ENCODE data around the gene MIF.
A peak's percentile ranks its signal among the peaks of the same experiment; 100 is the strongest.
"Not testable (repeated sequence)": the region's sequence is repeated elsewhere in the genome, so short reads cannot be mapped to it uniquely, and the experiment has no call there.

The MIF gene

GRCh38 chr22:23893945-23894709, at the start of gene MIF:
Gene MIF, plus strand, starts transcription at chr22:23894383. Its CDS starts 92 bp downstream, at chr22:23894475.
- Histone ChIP-seq H3K27ac (peak within 1 kb of the TSS; percentile 84 to 99 (median 96)), H3K4me3 (peak within 1 kb of the TSS; percentile 55 to 93 (median 70))

DNA sequence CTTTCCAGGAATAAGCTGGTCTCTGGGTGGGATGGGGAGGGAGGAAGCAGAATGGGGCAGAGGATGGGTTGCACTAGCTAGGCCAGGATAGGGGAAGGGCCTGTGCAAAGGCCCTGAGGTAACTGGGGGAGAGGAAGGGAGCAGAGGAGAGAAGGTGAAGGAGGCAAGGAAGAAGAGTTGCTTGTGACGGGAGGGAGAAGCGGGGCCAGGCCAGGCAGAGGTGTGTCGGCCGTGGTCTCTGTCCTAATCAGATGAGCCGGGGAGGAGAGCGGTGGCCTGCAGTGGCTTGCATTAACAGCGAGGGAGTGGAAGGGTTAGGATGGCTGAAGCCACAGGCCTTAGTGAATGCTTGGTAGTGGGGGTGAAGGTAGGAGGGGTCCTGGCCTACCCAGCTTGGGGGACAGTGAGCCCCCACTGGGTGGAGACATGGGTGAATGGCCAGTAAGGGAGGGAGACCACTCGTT, 49.4 kb upstream of the MIF start:
- H3K4me3 ChIP-seq: no peak overlapping the region
- peak overlapping the region in 10 of 21 experiments; percentile 0 to 77 (median 41) for H3K27ac ChIP-seq

DNA sequence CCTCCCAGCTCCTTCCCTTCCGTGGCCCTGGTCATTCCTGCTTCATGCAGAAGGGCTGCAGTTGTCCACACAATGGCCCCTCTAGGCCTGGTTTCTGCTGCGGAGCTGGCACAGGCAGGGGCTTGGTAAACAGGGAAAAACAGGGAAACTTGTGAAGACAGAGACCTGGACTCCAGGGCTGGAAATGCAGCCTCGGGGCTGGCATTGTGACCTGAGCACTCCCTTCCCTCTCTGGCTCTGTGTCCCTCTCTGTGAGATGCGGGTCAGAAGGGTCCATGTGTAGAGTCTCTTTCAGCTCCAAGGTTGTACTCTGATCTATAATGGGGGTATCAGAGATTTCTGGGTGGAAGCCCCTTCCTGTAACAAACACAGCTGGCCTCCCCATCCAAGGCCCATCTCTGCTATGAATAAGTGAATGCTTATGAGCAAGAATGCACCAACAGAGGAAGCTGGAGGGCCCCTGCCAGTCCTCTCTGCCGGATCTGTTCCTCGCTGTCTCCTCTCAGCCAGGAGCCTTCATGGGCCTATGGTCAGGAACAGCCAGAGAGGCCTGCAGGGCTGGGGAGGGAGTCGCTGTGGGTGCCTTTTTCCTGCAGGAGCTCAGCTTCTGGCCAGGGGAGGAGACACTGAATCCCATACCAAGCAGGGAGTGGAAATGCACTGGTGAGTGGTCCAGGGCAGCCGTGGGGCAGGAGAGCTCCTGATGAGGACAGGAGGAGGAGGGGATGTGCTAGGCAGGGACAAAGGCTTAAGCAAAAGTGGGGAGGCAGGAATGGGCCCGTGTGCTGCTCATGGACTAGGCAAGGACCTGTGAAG, 48.7 kb upstream of the MIF start:
- Histone ChIP-seq H3K4me3 (no peak overlapping the region), H3K27ac (peak overlapping the region in 14 of 21 experiments; percentile 0 to 77 (median 48))

DNA sequence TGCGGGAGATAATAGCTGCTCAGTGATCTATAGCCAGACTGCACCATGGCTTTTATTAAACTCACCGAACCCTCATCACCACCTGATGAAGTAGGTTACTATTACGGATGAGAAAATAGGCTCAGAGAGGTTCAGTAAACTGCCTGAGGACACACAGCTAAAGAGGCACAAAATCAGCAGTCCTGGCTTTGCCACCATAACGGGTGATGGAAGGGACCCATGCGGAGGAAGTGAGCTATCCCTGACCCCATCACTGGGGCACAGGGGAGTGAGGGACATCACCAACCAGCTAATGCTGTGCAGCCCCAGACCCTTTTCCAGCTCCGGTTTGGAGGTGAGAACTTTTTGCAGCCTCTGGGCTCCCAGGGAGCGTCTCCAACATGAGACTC, 48.1 kb upstream of the MIF start:
- Histone ChIP-seq H3K27ac (peak overlapping the region in 13 of 21 experiments; percentile 0 to 77 (median 49)), H3K4me3 (no peak overlapping the region)

GRCh38 chr22:23847310-23847920, 46.8 kb upstream of the MIF start:
- peak overlapping the region in 10 of 21 experiments; percentile 11 to 77 (median 52) for H3K27ac ChIP-seq
- H3K4me3 ChIP-seq: no peak overlapping the region

- H3K4me3 ChIP-seq: no peak overlapping the region
- H3K27ac ChIP-seq: peak overlapping the region in 6 of 21 experiments; percentile 16 to 77 (median 61)
Measured at GRCh38 chr22:23847991-23848864, 46.0 kb upstream of the MIF start.

- Histone ChIP-seq H3K27ac (peak overlapping the region in 5 of 21 experiments; percentile 16 to 77 (median 40)), H3K4me3 (no peak overlapping the region)
Measured at GRCh38 chr22:23849009-23850006, 44.9 kb upstream of the MIF start.

DNA sequence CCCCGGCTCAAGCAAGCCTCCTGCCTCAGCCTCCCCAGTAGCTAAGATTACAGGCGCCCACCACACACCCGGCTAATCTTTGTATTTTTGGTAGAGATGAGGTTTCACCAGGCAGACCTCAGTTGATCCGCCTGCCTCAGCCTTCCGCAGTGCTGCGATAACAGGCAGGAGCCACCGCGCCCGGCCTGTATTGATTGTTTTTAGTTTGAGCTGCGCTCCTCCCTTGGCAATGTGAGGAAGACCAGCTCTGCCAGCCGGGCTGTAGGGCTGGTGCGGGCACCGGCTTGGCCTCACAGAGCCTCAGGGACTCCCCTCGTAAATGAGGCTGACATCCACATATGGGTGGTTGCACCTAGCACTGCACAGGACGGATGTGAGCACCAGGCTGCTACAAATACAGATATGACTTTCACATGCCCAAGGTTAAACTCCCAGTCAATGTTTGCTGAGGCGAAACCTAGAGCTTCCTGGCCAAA, 44.0 kb upstream of the MIF start:
- no peak overlapping the region for H3K27ac ChIP-seq
- H3K4me3 ChIP-seq: no peak overlapping the region

GRCh38 chr22:23856721-23857605, 37.2 kb upstream of the MIF start:
- peak overlapping the region; percentile 44 to 93 (median 81) for H3K27ac ChIP-seq
- peak overlapping the region; percentile 47 to 68 (median 61) for H3K4me3 ChIP-seq

- peak within 1 kb of the TSS; percentile 47 to 68 (median 61) for H3K4me3 ChIP-seq
- peak within 1 kb of the TSS; percentile 44 to 93 (median 81) for H3K27ac ChIP-seq
Measured at GRCh38 chr22:23857606-23858483, 36.3 kb upstream of the MIF start, which contains the start of gene SLC2A11. Gene SLC2A11, plus strand, starts transcription at chr22:23857875. Its CDS starts 125 bp downstream, at chr22:23858000.

- H3K4me3 ChIP-seq: peak overlapping the region in 6 of 7 experiments; percentile 51 to 68 (median 62)
- peak overlapping the region in 8 of 21 experiments; percentile 48 to 93 (median 86) for H3K27ac ChIP-seq
Measured at GRCh38 chr22:23858484-23858815, 35.7 kb upstream of the MIF start.

- Histone ChIP-seq H3K27ac (no peak overlapping the region), H3K4me3 (no peak overlapping the region)
Measured at GRCh38 chr22:23859201-23859600, 35.0 kb upstream of the MIF start.

DNA sequence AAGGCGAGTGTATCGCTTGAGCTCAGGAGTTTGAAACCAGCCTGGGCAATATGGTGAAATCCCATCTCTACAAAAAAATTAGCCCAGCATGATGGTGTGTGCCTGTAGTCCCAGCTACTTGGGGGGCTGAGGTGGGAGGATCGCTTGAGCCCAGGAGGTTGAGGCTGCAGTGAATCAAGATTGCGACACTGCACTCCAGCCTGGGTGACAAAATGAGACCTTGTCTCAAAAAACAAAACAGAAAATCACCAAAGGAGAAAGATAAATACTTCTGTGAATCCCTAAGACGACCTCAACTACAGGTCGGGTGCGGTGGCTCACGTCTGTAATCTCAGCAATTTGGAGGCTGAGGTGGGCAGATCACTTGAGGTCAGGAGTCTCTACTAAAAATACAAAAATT, 34.0 kb upstream of the MIF start:
- not testable (repeated sequence) for H3K27ac ChIP-seq, H3K4me3 ChIP-seq

- no peak overlapping the region for H3K4me3 ChIP-seq
- no peak overlapping the region for H3K27ac ChIP-seq
Measured at GRCh38 chr22:23862103-23862502, 32.1 kb upstream of the MIF start.

DNA sequence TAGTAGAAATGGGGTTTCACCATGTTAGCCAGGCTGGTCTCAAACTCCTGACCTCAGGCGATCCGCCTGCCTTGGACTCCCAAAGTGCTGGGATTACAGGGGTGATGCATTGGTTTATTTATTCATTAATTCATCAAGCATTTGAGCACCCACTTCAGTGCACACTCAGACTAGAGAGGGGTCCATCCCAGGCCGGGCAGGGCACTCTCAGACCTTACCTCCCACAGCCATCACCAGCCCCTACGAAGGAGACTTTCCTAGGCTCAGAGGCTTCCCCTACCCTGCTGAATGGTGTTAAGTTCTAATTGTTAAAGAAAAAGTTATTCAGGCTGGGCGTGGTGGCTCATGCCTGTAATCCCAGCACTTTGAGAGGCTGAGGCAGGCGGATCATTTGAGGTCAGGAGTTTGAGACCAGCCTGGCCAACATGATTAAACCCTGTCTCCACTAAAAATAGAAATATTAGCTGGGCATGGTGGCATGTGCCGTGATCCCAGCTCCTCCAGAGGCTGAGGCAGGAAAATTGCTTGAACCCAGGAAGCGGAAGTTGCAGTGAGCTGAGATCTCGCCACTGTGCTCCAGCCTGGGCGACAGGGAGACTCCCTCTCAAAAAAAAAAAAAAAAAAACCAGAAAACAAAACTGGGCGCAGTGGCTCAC, 29.6 kb upstream of the MIF start:
- H3K27ac ChIP-seq, H3K4me3 ChIP-seq: not testable (repeated sequence)
